ENCODE results near the gene LAMA2.

LAMA2 gene

DNA sequence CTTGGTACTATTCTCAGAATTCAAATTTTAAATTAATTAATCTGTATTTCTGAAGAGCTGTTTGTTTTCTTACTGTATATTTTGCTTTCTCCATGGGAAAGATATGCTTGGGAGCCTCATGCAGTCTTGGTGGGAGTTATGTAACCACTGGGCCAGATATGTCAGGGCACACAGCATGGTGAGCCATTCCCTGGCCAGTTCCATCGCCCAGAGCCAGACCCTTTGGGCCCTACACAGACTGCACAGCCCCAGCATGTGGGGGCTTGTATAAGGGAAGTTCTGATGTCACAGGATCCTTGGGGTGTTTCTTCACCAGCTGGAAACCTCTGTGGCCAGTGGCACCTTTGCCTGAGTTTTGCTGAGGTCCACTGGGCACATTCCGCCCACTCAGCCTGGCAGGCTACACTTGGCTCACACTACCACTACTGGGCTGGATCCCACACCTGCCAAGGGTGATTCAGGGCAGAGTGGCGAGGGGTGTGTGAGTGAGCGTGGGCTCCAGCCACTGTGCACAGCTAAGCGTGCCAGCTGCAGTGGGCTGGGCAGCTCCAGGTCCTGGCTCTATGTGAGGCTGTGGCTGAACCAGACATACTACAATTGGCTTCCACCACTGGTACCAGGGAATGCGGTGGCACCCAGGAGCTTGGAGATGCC, 533.5 kb downstream of the LAMA2 start:
- in situ Hi-C loops (cut with MboI; ENCODE audit: low sequenced_read_pairs) = no loop called here

DNA sequence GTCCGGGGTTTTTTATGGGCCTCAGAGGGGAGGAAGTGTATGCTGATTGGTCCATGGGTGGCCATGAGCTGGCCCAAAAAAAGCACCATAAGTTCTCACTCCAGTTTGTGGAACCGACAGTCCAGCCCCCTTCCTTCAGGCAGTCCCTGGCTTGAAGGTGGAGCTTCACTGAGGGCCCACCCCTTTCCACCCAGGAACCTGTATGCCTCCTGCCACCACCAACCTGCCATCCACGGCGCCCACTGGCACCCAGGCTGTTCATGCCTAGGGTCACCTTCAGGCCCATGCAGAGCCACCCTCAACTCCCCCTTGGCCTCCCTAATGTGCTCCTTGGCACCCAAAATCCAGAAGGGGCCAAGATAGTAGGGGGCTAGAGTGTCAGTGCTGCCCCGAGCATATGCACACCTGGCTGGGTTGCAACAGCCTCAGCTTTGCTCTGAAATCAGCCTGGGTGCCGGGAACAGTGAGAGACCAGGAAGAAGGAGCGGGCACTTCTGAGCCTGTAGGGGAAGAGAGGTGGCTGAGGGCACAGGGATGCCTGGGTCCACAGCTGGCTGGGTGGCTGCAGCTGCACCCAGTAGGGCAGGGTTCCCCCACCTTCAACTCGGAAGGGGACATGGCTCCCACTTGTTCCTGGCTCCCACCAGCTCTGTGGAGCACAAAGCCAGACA, 534.6 kb downstream of the LAMA2 start:
- in situ Hi-C loops (cut with MboI; ENCODE audit: low sequenced_read_pairs) = no loop called here

DNA sequence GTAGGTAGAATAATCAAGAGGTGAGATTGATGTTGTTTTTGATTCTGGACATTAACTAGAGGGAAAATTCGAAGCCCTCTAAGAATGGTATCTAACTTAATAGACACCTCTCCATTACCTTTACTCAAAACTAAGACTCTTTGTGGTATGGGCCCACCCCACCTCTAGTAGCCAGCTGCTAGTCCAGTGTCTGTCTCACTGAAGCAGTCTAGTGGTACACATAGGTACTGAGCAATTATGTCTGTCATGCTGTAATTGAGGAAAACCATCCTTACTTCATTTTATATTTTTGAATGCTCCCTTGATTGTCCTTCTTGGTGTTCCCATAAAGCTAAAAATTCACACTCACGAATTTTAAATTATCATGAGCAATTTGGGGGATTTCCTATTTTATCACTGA, 536.4 kb downstream of the LAMA2 start:
- in situ Hi-C loops (cut with MboI; ENCODE audit: low sequenced_read_pairs) = no loop called here

DNA sequence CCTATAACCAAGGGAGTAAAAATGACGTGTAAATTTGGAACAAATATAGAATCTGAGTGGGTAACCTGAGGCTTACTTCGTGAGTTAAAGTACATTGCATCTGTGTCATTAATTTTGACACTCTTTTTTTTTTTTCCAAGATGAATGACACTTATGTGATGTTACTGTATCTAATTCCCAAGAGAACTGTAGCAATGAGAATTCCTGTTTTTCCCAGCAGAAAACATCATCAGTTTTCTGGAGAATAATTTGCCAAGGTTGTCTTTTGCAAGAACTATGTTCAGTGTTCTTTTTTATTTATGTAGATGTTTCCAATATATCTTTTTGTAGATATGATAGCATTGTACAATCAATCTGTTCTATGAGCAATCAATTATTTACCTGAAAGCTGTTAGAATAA, 543.4 kb downstream of the LAMA2 start:
- in situ Hi-C loops (cut with MboI; ENCODE audit: low sequenced_read_pairs) = no loop called here

DNA sequence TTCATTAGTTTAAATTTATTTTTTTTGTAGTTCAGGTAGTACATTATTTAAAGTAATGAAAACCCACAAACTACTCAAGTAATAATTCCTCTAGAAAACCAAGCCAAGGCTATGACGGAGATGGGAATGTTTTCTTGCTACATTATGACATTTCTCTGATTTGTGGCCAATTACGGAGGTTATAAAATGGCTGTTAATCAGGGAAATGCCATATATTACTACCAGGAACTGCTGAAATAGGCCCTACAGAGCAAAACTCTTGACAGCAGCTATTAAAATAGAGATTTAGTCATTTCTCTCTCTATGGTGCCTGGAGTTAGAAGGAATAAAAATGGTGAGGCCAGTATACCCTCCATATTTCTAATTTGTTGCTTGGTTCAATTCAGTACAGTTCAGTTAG, 547.0 kb downstream of the LAMA2 start:
- in situ Hi-C loops (cut with MboI; ENCODE audit: low sequenced_read_pairs) = no loop called here

DNA sequence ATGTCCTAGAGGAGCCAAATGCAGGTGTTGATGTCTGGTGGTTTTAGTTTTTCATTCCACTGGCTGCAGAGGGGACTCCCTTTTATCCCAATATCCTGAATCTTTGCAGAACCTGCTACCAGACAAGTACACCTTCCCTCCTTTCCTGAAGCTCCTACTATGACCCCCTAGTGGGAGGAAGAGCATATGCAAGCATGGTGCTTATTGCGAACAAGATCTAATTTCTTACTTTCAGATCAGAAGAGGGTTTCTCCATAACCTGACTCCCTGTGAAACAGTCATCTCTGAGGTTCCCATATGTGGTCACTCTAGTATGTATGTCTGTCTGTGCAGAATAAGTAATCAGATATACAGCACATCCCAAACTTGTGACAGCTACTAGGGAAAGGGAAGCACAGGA, 549.8 kb downstream of the LAMA2 start:
- in situ Hi-C loops (cut with MboI; ENCODE audit: low sequenced_read_pairs) = no loop called here

DNA sequence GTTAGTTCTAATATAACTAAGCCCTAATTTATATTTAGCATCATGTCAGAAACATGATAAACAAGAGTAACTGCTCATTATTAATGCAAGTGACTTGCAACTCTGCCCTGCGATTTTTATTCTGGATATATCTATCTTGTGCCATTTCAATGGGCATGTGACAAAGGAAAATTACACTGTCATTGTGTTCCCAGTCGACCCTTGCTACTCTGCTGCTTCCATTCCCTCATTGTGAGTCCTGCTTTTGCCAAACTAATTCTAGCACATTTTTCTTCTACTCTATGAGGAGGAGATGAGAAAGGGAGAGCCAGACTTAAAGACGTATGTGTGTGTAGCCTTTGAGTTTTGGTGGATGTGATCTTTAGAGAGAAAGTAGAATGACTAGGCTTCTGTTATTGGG, 551.2 kb downstream of the LAMA2 start:
- in situ Hi-C loops (cut with MboI; ENCODE audit: low sequenced_read_pairs) = no loop called here

DNA sequence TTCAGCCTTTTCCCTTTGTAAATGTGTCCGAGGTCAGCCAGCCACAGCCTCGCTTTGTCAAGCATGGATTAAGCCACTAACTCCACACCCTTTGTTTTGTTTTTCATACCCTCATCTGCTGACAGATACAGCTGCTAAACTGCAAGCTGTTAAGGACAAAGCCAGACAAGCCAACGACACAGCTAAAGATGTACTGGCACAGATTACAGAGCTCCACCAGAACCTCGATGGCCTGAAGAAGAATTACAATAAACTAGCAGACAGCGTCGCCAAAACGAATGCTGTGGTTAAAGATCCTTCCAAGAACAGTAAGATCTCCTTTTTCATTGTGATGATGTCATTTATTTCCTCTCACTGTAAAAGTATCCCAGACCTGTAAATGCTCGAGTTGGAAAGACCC, 557.8 kb downstream of the LAMA2 start:
- in situ Hi-C loops (cut with MboI; ENCODE audit: low sequenced_read_pairs) = no loop called here

DNA sequence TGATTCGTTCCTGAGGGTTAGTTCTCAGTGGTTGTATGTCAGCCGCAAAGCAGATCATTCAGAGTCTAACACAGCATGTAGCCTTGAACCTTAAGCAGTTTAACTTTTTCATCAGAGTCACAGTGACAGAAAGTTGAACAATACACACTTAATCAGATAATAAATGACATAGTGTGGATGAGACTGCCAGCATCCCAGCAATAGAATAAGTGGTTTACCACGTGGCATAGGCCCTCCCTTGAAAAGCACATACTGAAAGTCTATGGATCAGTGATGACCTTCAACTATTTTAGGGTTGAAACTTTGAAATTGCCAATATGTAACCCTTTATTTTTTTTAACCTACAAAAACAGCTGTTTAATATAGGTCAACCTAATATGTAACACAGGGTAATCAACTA, 561.7 kb downstream of the LAMA2 start:
- in situ Hi-C loops (cut with MboI; ENCODE audit: low sequenced_read_pairs) = no loop called here

DNA sequence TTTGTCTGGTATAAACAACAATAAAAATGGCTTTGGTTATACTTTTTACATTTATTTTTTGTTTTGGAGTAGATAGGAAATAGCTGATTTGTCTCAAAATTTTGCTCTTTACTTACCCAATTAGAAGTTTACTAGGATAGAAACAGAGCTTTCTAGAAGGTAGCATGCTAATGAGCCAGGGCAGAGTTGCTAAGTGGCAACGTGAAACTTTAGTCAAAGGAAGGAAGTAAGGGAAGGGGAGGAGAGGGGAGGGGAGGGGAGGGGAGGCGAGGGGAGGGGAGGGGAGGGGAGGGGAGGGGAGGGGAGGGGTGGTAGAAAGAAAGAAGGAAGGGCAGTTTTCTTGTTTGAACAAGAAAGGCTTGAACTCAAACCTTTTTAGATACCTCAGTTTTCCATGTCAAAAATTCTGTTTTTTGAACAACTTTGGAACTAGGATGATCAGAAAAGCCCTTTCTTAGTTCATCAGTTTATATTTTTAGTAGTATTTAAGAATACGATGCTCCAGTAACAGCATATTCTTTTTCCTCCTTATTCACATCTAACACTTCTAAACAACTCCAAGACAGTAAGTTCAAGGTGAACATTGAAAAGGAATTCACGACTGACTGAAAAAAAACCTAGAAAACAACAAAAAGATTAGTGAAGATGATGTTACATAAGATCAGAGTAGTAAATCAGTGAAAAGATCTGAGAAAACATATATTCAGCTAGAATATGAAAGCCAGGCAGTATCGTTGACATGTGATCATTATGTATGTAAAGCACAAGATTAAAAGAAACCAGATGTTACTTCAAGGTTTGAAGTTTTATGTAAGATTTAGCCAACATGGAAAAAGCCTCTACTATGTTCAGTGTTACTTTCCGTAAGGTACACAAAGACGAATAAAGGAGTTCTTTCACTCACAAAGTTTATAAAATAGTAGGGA, 563.6 kb downstream of the LAMA2 start:
- in situ Hi-C loops (cut with MboI; ENCODE audit: low sequenced_read_pairs) = no loop called here

DNA sequence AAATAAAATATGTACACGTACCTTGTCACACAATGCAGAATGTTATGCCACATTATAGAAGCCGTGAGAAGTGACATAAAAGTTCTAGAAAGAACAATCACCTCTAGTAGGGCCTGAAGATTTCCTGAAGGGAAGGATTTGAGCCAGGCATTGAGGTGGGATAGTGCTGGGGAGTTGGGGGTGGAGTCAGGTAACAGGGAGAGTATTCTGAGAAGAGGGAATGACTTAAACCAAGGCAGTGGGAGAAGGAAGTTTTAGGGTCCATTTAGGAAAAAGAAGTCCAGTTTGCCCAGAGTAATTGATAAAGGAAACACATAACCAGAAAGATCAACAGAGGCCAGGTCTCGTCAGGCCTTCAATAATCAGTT, 564.2 kb downstream of the LAMA2 start:
- in situ Hi-C loops (cut with MboI; ENCODE audit: low sequenced_read_pairs) = no loop called here

DNA sequence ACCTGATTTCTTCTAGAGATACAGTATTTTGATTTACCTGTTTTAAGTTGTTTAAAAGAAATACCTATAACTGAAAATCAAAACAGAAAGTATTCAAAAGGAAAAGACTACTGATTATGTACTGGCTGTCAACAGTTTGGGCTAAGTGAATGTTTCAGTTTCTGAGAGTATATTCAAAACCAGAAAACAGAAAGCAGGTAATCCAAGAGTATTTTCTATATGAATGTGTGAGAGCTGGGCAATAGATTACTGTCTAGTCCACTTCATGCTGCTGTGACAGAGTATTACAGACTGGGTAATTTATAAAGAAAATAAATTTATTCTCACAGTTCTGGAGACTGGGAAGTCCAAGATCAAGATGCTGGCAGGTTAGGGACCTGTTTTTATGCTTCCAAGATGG, 566.0 kb downstream of the LAMA2 start:
- in situ Hi-C loops (cut with MboI; ENCODE audit: low sequenced_read_pairs) = no loop called here

DNA sequence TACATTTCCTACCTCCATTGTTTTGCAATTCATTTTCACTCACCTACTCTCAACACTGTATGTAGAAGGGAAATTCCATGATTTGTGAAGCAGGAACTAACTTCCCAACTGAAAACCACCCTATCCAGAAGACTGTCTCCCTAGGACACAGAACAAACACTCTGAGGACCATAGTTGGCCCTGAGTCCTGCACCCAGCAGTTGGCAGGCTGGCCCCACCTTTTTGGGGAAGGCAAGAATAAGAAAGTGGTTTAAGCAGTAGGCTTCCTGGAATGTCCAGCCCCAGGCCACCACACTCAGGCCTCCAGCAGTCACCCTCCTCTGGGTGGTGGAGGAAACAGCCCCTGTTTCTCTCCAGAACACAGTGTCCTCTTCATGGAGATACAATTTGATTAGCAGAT, 568.2 kb downstream of the LAMA2 start:
- in situ Hi-C loops (cut with MboI; ENCODE audit: low sequenced_read_pairs) = no loop called here

DNA sequence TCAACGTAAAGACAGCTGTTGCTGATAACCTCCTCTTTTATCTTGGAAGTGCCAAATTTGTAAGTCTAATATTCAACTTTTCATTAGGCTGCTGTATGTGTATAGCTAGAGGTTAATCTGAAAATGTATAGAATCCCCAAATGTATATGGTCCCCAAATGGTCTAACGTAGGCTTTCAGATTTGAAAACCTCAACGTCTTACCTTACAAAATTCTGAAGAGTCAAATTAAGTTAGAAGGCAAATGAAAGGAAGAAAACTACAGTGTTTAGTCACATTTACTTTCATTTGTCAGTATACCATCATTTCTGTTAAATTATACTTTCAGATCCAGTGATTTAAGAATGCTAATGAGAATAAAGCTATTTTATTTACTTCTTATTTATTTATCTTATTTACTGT, 570.1 kb downstream of the LAMA2 start:
- in situ Hi-C loops (cut with MboI; ENCODE audit: low sequenced_read_pairs) = no loop called here

DNA sequence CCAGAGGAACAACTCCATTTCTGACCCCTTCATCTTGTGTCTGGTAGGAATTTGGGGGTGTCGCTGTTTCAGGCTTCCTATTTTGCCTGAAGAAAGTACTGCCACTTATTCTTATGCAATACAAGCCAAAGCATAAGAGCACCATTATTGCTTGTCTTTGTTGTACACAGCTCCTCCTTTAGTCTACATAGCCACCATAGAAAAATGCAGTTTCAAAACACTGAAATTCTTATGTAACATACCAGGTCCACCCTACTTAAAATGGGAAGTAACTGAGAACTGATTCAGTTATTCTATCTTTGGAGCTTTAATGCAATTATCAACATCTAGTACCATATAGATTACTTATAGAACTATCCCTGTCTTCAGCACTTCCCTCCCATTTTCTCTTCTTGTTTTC, 571.5 kb downstream of the LAMA2 start:
- in situ Hi-C loops (cut with MboI; ENCODE audit: low sequenced_read_pairs) = no loop called here

DNA sequence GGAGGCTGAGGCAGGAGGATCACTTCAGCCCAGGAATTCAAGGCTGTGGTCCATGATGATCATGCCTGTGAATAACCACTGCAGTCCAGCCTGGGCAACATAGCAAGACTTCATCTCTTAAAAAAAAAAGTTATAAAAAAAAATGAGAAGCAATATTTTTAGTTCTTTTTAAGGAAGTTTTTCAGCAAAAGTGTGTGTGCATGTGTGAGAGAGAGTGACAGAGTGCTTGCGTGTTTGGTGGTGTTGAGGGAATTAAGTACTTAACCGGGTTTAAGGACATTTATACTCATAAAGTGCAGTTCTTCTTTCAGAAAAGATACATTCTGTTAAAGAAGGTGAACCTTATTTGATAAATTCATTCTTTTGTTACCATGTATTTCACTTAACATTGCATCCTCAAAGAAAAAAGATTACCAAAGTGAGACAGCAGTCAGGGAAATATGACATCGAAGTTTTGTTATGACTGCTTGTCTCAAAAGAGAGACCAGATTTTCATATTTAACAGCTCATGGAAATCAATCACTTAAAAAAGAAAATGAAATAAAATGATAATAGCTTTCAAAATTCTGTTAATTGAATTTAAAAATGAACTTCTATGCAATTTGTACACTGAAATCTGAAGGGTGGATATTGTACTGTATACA, 572.3 kb downstream of the LAMA2 start:
- in situ Hi-C loops (cut with MboI; ENCODE audit: low sequenced_read_pairs) = no loop called here

DNA sequence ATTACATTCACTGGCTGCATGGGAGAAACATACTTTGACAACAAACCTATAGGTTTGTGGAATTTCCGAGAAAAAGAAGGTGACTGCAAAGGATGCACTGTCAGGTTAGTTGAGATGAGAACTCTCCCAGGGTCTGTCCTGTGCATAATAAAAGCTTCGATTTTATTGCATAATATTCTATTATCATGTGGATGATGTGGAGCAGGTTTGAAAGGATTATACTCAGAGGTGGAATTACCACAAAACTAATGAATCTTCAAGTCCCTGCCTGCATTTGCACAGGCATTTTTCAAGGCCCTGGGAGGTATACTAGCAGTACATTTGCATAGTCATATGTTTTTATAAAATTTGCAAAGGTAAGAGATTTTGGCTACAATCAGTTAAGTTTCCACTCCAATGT, 577.3 kb downstream of the LAMA2 start:
- in situ Hi-C loops (cut with MboI; ENCODE audit: low sequenced_read_pairs) = no loop called here

DNA sequence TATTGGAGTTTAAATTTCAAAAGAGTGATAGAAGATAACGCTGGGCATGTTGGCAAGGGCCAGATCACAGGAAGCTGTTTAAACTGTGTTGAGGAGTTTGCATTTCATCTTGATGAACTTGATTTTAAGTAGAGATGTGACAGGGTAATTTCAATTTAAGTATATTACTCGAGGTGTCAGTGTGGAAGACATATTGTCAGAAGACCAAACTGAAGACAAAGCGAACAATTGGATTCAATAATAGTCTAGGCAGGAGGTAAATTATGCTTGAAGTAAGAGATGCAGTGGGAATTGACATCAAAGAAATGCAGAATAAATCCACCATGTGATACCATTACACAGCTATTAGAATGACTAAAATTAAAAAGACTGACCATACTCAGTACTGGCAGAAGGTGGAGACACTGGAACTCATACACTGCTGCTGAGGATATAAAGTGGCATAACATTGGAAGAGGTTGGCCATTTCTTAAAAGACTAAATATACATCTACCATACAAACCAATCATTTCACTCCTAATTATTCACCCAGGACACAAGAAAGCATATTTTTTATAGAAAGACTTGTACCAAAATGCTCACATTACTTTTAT, 586.2 kb downstream of the LAMA2 start:
- in situ Hi-C loops (cut with MboI; ENCODE audit: low sequenced_read_pairs) = no loop called here

DNA sequence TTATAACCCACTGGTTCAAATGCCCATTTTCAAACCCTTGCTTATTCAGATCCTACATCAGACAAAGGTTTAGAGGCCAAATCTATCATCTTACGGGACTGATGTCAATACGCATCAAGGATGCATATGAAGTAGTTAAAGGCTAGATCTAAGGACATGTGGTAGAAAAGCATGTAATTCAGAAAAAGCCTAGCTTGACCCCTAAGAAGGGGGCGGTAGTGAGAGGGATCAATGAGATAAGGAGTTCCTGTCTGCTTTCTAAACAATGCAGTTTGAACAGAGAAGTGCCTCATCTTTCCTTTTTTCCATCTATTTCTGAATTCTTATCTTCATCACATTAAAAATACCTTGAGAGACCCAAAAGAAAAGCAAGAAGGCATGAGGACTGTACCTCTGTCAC, 589.3 kb downstream of the LAMA2 start:
- in situ Hi-C loops (cut with MboI; ENCODE audit: low sequenced_read_pairs) = no loop called here

DNA sequence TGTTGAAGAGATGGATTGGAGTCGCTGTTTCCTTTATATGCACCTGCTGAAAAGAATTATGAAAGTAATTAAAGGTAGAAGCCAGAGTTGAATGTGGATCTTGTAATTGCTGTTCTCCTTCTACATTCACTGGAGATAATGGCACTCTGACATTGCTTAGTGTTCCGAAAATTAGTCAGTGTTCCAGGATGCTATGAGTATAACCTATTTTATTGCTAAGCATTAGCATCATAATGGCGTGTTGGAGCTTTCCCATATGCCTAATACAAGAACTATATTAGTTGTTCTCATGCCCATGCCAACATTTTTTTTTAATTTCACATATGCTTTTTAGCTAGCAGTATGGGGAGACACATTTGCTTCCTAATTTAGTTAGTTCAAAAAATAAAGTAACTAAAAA, 590.6 kb downstream of the LAMA2 start:
- in situ Hi-C loops (cut with MboI; ENCODE audit: low sequenced_read_pairs) = no loop called here

Measured in HL-60/S4 treated with phorbol 12-myristate 13-acetate at 8.2 ng/mL for 4 days and 3 days (cell line).